Daoy (cell line): ENCODE measurements around the gene CACNB2. TPM values are rescaled to one million over a fixed set of nuclear protein-coding genes. Genes with fewer than 3 reads are reported as not detected.

ENCODE experiments used
- DNase-seq: peaks from one replicate; pipeline ENCODE4 v3.0.0-alpha.2; 2015; ENCODE audit warnings: low read depth
- total RNA-seq: library from RNA; depleted of rRNA; stranded (reverse); fragments of >200 nt; shearing (Covaris generic); gene quantifications from 2 replicates; pipeline ENCODE4 v1.2.3, GENCODE V29; 2014

CACNB2 gene
- total RNA-seq, 1 experiment from 2014 or later: 0.06 TPM

DNA sequence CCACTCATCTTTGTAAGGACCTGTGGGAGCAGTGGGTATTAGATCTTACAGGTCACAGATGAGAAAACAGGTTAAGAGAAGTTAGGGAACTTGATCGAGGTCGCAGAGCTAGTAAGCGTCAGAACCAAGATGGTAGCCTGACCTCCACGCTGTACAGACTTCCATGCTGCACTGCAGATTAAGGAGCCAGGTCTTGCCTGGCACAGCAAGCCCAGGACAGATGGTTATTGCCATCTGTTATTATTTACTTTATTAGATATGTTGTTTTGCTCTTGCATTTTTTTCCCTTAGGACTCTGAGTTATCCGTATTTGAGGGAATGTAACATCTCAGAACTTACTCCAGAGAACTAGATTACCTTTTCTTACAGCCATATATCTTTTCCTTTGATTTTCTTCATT lies 363.9 kb downstream of the CACNB2 start:
- DNase-seq: no peak

DNA sequence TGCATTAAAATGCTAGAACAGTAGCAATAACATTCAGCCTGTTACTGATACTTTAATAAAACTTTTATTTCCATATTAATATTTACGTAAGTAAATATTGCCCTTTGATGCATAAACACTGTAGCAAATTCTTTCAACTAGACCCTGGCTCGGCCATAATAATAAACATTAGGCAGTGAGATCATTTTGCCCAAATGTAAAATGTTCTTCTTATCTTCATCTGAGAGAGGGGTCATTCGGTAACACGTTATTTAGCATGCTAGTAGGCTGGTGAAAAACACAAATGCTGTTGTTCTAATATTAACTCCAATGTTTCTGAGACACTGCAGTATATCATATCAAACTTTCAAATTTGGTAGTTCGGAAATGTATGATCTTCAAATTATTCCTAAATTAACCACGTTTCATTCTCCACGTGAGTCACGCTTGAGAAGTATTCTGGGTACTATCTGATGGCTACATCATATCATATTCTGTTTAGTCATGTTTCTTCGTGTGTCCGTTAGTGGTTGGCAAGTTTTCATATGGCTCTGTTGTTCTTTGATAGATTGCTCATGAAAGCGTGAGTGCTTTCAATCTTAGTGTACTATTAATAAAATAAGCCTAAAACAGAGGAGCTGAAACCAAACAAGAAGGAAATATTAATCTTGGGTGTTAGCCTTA lies 365.4 kb downstream of the CACNB2 start:
- peak; percentile 38 for DNase-seq

DNA sequence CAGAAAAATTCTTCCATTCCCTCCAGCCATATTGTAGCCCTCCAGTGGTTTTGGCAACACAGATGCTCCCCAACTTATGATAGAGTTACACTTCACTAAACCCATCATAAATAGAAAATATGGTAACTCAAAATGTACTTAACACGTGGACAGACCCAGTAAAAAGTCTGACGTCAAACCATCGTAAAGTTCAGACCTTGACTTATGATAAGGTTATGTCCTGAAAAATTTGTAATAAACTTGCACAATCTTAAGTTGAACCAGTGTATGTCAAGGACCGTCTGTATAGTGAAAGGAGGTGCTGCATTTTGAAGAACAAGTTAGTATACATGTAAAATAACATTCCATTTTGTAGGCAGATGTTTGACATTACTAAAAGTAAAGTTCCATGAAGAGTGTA lies 368.4 kb downstream of the CACNB2 start:
- no peak for DNase-seq

DNA sequence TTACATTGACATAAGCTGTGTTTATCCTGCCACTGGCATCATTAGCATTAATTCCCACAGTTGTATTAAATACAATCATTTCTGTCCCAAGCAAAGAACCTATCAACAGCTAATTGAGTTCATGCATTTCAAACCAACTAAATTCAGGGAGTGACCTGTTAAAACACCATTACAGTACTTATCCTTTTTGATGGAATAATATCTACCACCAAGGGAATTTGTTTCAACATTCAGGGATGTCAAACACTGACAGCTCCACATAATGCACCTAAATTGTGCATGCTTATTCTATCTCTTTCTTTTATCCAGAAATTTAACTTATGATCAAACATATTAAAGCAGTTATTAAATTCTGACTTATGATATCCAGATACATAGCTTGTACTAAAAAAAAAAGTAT lies 374.3 kb downstream of the CACNB2 start:
- no peak for DNase-seq

DNA sequence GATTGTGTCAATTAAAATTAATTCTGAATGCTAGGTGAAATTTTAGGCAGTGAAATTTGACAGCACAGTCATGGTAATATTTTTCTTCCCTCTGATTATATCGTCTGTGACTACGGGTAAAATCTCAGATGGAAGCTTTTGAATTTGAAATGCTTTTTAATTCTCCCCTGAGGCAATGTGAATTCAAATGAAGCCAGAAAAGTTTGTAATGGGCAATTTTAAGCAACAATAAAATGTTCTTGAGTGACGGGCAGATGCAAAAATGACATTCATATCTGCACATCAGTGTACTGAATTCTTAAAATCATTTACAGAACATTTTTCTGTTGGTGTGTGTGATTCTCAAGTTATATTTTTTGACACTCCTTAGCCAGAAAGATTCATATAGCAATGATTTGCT lies 376.6 kb downstream of the CACNB2 start:
- DNase-seq: no peak

DNA sequence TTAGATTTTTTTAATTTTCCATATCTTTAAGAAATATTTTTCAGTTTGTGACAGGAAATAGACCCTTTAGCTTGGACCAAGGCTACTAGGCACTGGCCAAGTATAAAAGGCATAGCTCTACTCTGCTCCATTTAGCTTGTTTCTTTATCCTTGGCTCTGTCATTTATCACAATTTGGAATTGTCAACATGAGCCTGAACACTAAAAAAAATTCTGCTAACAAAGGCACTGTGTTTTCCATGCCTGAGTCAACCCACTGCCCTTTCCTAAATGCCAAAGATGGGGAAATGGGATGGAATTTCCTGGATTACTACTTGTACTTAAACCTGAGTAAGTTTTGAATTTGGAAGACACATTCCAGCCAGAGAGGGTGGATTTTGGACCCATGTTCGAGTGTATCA lies 382.8 kb downstream of the CACNB2 start:
- DNase-seq: no peak

DNA sequence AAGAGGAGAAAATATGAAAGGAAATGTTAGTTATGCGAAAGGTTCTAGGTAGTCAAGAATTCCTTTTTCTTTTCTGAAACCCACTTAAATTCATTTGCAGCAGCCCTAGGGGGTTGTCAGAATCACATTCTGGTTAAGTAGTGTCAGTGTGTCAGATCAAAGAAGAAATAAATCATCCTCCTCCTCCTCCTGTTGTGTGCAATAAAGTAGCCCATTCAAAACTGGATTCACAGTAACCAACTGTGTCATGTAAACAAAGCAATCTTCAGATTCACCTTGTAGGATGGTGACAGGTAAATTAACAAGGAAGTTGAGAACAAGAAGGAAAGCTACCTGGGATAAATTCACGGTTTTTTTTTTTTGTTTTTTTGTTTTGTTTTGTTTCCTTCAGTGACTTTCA lies 383.6 kb downstream of the CACNB2 start:
- DNase-seq: no peak

DNA sequence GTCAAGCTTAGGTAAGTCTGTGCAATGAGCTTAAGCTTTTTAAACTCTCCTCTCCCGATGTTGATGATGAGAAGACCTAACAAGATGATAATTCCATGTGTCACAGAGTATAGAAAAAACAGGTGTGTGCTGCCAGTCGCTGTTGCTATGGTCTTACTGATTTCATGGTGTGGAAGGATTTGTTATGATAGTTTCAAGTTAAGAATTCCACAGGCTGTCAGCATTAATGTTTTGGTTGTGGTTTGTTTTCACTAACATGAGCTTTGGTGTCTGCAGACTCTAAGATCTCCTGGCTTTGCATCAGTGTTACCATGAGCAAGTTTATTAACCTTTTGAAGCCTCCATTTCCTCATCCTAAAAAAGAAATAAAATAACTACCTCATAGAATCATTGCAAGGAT lies 387.5 kb downstream of the CACNB2 start:
- DNase-seq: no peak

DNA sequence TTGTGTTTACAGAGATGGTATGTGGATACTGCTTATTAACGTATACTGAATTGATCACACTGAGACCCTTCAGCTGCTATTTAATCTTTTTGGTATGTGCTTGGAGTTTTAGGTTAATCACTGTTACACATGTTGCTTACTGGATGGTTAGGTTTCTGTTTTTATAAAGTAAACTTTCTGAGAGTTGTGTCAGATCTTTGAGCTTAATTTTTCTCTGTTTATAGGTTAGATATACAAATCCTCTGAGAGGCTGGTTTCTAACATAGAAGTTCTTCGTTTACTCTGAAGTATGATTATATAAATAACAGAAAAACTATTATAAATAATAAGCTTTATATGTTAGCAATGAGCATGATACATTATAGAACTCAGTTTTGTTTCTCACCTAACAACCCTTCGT lies 388.1 kb downstream of the CACNB2 start:
- no peak for DNase-seq

DNA sequence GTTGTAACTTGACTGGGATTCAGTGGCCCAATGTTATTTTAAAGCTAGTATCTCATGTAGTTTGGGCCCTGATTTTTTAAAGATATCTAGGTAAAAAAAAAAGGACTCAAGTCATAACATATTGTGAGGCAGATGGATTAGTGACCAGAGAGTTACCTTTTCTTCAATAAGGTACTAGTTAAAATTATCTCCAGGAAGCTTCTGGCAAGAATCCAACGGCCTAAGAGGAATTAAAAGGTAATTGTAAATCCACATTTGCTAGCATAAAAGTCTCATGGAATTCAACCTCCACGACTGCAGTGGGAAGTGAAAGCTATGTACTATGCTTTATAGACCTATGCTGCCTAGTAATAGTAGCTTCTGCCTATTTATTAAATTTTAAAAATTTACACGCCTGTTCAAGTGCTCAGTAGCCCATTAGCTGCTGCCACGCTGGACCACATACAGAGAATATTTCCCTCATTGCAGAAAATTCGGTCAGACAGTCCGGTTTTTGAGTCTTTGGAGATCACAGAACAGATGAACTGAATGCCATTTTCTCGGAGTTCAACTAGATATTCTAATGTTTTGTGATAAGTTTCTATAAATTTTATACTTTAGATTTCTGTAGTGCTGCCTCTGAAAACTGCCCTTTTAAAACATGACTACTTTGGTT lies 392.8 kb downstream of the CACNB2 start:
- no peak for DNase-seq

DNA sequence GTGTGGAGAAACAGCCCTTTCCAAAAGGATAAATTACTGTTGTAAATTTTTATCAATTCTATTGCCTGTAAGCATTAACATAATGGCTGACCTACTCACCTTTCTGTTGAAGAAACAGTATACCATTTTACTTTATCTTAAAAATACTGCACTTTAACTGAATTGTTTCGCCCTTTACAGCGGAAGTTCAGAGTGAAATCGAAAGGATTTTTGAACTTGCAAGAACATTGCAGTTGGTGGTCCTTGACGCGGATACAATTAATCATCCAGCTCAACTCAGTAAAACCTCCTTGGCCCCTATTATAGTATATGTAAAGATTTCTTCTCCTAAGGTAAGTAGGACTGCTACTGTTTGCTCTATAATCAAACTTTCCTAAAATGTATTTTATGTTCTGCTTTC lies 393.7 kb downstream of the CACNB2 start:
- DNase-seq: no peak

DNA sequence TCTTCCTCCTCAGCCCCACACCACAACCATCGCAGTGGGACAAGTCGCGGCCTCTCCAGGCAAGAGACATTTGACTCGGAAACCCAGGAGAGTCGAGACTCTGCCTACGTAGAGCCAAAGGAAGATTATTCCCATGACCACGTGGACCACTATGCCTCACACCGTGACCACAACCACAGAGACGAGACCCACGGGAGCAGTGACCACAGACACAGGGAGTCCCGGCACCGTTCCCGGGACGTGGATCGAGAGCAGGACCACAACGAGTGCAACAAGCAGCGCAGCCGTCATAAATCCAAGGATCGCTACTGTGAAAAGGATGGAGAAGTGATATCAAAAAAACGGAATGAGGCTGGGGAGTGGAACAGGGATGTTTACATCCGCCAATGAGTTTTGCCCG lies 399.1 kb downstream of the CACNB2 start:
- no peak for DNase-seq

DNA sequence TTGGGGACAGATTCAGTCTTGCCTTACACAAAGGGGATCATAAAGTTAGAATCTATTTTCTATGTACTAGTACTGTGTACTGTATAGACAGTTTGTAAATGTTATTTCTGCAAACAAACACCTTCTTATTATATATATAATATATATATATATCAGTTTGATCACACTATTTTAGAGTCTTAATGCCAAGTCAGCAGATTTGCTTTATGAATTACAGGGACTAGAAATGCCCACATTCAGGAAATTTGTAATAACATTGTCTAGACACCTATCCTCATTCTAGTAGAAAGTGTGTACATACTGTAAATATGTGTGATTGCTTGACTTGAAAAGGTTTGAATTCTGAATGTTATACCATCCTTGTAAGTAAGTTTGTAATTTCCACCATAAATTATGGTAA lies 400.0 kb downstream of the CACNB2 start:
- no peak for DNase-seq

DNA sequence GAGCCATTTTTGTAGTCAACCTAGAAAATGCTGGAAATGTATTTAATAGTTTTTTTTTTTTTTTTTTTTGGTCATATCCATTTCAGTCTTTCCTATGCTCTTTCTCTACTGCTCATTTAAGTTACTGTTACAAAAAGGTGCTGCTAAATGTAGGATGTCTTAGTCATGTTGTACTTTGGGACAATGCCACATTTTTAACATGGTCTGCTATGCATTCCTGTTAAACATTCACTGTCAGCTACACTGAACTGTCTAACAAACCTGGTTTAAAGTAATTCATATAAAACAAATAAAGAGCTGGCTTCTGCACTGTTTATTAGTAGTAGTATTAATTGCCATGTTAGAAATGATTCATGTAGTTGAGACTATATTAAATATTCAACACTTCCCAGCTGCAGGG lies 402.6 kb downstream of the CACNB2 start:
- DNase-seq: no peak

DNA sequence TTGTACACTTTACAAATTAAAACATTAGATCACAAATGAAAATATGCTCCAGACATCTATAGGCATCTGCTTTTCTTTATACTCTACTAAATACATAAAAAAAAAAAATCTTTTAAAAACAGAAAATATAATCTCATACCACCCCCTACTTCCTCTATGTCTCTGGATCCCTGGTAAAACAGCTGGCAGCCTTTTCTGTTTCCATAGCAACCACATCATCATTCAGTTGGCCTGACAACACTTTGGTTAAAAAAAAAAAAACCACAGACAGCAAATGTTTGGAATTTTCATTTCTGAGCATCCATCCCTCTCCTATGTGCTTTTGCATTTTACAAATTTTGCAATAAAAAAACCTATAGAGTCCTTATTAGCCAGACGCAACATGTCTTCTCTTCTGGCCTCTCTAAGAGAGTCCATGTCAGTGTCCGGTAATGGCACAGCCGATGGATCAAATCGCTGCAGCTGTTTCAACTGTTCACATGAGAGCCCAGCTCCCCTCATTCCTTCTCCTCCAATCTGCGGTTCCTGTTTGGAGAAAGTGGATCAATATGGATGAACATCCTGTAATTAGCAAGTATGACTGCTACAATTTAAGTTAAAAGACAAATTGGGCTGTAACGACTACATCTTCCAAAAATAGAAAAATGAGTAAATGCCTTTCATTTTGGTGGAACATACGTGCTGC lies 405.5 kb downstream of the CACNB2 start:
- no peak for DNase-seq

DNA sequence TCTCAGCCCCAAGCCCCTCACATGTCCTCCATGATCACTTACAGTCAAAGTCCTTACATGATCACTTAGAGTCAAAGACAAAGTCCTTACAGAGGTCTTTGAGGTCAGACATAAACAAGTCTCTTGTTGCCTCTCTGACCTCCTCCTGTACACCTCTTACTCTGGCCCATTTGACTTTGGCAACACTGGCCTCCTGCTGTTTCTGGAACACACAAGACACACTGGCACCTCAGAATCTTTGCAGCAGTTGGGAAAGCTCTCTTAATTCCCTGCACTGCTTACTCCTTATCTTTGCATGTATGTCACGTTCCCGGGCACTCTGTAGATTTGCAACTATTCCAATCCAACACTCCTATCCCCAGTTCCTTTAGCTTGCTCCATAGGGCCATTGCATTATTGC lies 408.9 kb downstream of the CACNB2 start:
- no peak for DNase-seq

DNA sequence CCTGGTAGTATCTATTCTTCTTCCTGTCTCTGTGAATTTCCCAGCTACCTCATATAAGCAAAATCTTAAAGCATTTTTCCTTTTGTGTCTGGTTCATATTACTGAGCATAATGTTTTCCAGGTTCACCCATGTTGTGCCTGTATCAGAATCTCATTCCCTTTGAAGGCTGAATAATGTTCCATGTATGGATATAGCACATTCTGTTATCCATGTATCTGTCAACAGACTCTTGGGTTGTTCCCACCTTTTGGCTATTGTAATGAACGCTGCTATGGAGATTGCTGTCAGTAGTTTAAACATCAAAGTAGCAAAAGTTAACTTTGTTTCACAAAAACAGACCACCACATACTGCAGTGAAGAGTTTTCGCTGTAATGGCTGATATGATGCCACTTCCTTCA lies 411.2 kb downstream of the CACNB2 start:
- no peak for DNase-seq

DNA sequence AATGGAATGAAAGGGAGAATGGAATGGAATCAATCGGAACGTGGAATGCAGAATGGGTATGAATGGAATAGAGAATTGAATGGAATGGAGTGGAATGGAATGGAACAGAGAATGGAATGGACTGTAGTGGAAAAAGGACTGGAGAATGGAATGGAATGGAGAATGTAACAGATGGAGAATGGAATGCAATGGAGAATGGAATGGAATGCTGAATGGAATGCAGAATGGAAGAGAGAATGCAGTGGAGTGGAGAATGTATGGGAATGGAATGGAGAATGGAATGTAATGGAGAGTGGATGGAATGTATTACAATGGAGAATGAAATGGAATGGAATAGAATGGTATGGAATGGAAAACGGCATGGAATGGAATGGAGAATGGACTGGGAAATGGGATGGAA lies 414.3 kb downstream of the CACNB2 start:
- DNase-seq: no peak

DNA sequence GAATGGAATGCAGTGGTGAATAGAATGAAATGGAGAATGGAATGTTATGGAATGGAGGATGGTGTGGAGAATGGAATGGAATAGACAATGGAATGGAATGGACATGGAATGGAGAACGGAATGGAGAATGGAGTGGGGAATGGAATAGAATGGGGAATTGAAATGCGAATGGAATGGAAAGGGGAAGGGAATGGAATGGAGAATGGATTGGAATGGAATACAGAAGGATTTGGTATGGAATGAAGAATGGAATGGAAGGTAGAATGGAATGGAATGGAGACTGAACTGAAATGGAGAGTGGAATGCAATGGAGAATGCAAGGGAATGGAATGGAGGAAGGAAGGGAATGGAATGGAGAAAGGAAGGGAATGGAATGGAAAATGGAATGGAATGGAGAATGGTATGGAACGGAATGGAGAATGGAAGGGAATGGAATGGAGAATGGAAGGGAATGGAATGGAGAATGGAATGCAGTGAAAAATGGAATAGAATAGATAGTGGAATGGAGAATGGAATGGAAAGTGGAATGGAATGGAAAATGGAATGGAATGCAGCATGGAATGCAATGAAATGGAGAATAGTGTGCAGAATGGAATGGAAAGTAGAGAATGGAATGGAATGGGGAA lies 416.4 kb downstream of the CACNB2 start:
- no peak for DNase-seq

DNA sequence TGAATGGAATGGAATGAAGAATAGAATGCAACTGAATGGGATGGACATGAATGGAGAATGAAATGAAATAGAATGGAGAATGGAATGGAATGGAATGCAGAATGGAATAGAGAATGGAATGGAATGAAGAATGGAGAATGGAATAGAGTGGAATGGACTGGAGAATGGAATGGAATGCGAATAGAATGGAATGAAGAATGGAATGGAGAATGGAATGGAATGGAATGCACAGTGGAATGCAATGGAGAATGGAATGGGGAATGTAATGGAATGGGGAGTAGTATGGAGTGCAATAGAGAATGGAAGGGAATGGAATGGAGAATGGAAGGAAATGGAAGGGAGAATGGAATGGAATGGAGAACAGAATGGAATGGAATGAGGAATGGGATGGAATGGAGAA lies 417.7 kb downstream of the CACNB2 start:
- no peak for DNase-seq

DNA sequence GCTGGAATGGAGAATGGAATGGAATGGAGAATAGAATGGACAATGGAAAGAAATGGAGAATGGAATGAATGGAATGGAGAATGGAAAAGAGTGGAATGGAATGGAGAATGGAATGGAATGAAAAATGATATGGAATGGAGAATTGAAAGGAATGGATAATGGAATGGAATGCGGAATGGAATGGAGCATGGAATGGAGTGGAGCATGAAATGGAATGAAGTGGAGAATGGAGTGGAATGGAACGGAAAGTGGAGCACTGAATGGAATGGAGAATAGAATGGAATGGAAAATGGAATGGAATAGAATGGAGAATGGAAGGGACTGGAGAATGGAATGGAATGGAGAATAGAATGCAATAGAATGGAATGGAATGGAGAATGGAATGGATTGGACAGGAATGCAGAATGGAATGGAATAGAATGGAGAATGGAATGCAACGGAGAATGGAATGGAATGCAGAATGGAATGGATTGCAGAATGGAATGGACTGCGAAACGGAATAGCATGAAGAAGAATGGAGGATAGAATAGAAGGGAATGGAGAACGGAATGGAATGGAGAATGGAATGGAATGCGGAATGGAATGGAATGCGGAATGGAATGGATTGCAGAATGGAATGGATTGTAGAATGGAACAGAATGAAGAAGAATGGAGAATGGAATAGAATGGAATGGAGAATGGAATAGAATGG lies 421.8 kb downstream of the CACNB2 start:
- no peak for DNase-seq

DNA sequence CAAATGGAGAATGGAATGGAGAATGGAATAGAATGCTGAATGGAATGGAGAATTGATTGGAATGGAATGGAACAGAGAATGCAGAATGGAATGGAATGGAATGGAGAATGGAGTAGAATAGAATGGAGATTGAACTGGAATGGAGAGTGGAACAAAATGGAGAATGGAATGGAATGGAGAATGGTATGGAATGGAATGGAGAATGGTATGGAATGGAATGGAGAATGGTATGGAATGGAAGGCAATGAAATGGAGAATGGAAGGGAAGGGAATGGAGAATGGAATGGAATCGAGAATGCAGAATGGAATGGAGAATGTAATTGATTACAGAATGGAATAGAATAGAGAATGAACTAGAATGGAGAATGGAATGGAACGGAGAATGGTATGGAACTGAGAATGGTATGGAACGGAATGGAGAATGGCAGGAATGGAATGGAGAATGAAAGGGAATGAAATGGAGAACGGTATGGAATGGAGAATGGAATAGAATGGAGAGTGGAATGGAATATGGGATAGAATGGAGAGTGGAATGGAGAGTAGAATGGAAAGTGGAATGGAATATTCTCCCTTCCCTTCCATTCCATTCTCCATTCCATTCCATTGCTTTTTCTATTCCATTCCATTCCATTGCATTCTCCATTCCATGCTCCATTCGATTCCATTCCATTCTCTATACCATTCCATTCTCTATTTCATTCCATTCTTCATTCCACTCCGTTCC lies 422.9 kb downstream of the CACNB2 start:
- DNase-seq: no peak
